ENCODE results near the gene FRA10AC1. TPM values are rescaled to one million over a fixed set of nuclear protein-coding genes. Genes with fewer than 3 reads are reported as not detected.

FRA10AC1 gene
- total and polyA plus RNA-seq, 2 experiments from 2014 or later, result 7.6 to 17.0 TPM

- DNase-seq, result no peak
- H3K9me2 ChIP-seq (ENCODE audit: insufficient read depth), result no peaks in the 10 kb centered on the region
- H4K20me1 ChIP-seq (ENCODE audit: insufficient read depth), result no peaks in the 10 kb centered on the region
- H3K4me2 ChIP-seq (ENCODE audit: unreplicated experiment), result no peak overlapping the region
- no peak overlapping the region for H3K4me3 ChIP-seq
- in situ Hi-C loops (cut with MboI), result no loop called here
- H3K9me3 ChIP-seq (ENCODE audit: low read depth), result no peaks in the 10 kb centered on the region
- H3K9ac ChIP-seq, result no peak overlapping the region
- no peaks in the 10 kb centered on the region for H3K79me2 ChIP-seq (ENCODE audit: insufficient read depth)
- H2AFZ ChIP-seq, result no peak overlapping the region
- no peaks in the 10 kb centered on the region for H3K4me1 ChIP-seq (ENCODE audit: insufficient read depth)
- TF ChIP-seq EZH2 (IDR thresholded peaks at IDR 0.05; ENCODE audit: insufficient read depth, poor library complexity, severe bottlenecking) (no peak), EZH2phosphoT487 (IDR thresholded peaks at IDR 0.05; ENCODE audit: insufficient read depth, low read depth) (no peak)
- H3K36me3 ChIP-seq (ENCODE audit: low read depth), result peaks cover 36% of the 10 kb centered on the region
- H3F3A ChIP-seq (ENCODE audit: insufficient read depth), result no peaks in the 10 kb centered on the region
- no peaks in the 10 kb centered on the region for H3K27me3 ChIP-seq (replicated peaks; ENCODE audit: insufficient read depth)
- no peak overlapping the region for H3K27ac ChIP-seq
These were observed 14.7 kb downstream of the FRA10AC1 start for GRCh38 chr10:93687737-93688136.

- no peaks in the 10 kb centered on the region for H3K9me3 ChIP-seq (ENCODE audit: low read depth)
- H3K4me2 ChIP-seq (ENCODE audit: unreplicated experiment), result no peak overlapping the region
- H3K79me2 ChIP-seq (ENCODE audit: insufficient read depth), result no peaks in the 10 kb centered on the region
- no peaks in the 10 kb centered on the region for H3K4me1 ChIP-seq (ENCODE audit: insufficient read depth)
- no peaks in the 10 kb centered on the region for H4K20me1 ChIP-seq (ENCODE audit: insufficient read depth)
- no peaks in the 10 kb centered on the region for H3F3A ChIP-seq (ENCODE audit: insufficient read depth)
- H2AFZ ChIP-seq, result no peak overlapping the region
- in situ Hi-C loops (cut with MboI), result no loop called here
- no peak overlapping the region for H3K27ac ChIP-seq
- TF ChIP-seq EZH2 (IDR thresholded peaks at IDR 0.05; ENCODE audit: insufficient read depth, poor library complexity, severe bottlenecking), result no peak
- TF ChIP-seq EZH2phosphoT487 (IDR thresholded peaks at IDR 0.05; ENCODE audit: insufficient read depth, low read depth), result no peak
- H3K9ac ChIP-seq, result no peak overlapping the region
- WGBS, 2 experiments (ENCODE audit: low coverage in 1 of 2, low lambda C conversion rate in 2 of 2, missing lambda C conversion rate in 2 of 2), result 48 to 54% methylated on average over 4 of the region's 4 CpGs
- H3K4me3 ChIP-seq, result no peak overlapping the region
- DNase-seq, result peak; percentile 63
- H3K36me3 ChIP-seq (ENCODE audit: low read depth), result peaks cover 30% of the 10 kb centered on the region
- H3K9me2 ChIP-seq (ENCODE audit: insufficient read depth), result no peaks in the 10 kb centered on the region
- no peaks in the 10 kb centered on the region for H3K27me3 ChIP-seq (replicated peaks; ENCODE audit: insufficient read depth)
These were observed 21.9 kb downstream of the FRA10AC1 start for GRCh38 chr10:93680412-93681047.

- Histone ChIP-seq H2AFZ (no peak overlapping the region), H4K20me1 (ENCODE audit: insufficient read depth) (no peaks in the 10 kb centered on the region), H3K4me3 (no peak overlapping the region), H3K4me2 (ENCODE audit: unreplicated experiment) (no peak overlapping the region), H3K79me2 (ENCODE audit: insufficient read depth) (no peaks in the 10 kb centered on the region), H3K4me1 (ENCODE audit: insufficient read depth) (no peaks in the 10 kb centered on the region), H3F3A (ENCODE audit: insufficient read depth) (no peaks in the 10 kb centered on the region), H3K27me3 (replicated peaks; ENCODE audit: insufficient read depth) (no peaks in the 10 kb centered on the region), H3K27ac (no peak overlapping the region), H3K9me3 (ENCODE audit: low read depth) (no peaks in the 10 kb centered on the region), H3K36me3 (ENCODE audit: low read depth) (peaks cover 37% of the 10 kb centered on the region), H3K9me2 (ENCODE audit: insufficient read depth) (no peaks in the 10 kb centered on the region), H3K9ac (no peak overlapping the region)
- 96 to 97% methylated on average over 3 of the region's 3 CpGs for WGBS, 2 experiments (ENCODE audit: low coverage in 1 of 2, low lambda C conversion rate in 2 of 2, missing lambda C conversion rate in 2 of 2)
- in situ Hi-C loops (cut with MboI), result loop anchor here (10.0 kb wide), 1 partner anchor 134 kb away; no protein-coding TSS in a partner anchor
- no peak for DNase-seq
- TF ChIP-seq EZH2phosphoT487 (IDR thresholded peaks at IDR 0.05; ENCODE audit: insufficient read depth, low read depth) (no peak), EZH2 (IDR thresholded peaks at IDR 0.05; ENCODE audit: insufficient read depth, poor library complexity, severe bottlenecking) (no peak)
These were observed 23.4 kb downstream of the FRA10AC1 start for GRCh38 chr10:93678805-93679587.

GRCh38 chr10:93678386-93678785 lies 24.0 kb downstream of the FRA10AC1 start:
- H3F3A ChIP-seq (ENCODE audit: insufficient read depth), result no peaks in the 10 kb centered on the region
- no peaks in the 10 kb centered on the region for H3K9me3 ChIP-seq (ENCODE audit: low read depth)
- no peak overlapping the region for H3K27ac ChIP-seq
- no peak overlapping the region for H2AFZ ChIP-seq
- no peak overlapping the region for H3K9ac ChIP-seq
- no peaks in the 10 kb centered on the region for H3K4me1 ChIP-seq (ENCODE audit: insufficient read depth)
- H4K20me1 ChIP-seq (ENCODE audit: insufficient read depth), result no peaks in the 10 kb centered on the region
- WGBS, 2 experiments (ENCODE audit: low coverage in 1 of 2, low lambda C conversion rate in 2 of 2, missing lambda C conversion rate in 2 of 2), result 80 to 82% methylated on average over 4 of the region's 4 CpGs
- H3K79me2 ChIP-seq (ENCODE audit: insufficient read depth), result no peaks in the 10 kb centered on the region
- TF ChIP-seq EZH2phosphoT487 (IDR thresholded peaks at IDR 0.05; ENCODE audit: insufficient read depth, low read depth) (no peak), EZH2 (IDR thresholded peaks at IDR 0.05; ENCODE audit: insufficient read depth, poor library complexity, severe bottlenecking) (no peak)
- DNase-seq, result no peak
- no peaks in the 10 kb centered on the region for H3K9me2 ChIP-seq (ENCODE audit: insufficient read depth)
- H3K4me2 ChIP-seq (ENCODE audit: unreplicated experiment), result no peak overlapping the region
- no peaks in the 10 kb centered on the region for H3K27me3 ChIP-seq (replicated peaks; ENCODE audit: insufficient read depth)
- in situ Hi-C loops (cut with MboI), result loop anchor here (10.0 kb wide), 1 partner anchor 134 kb away; no protein-coding TSS in a partner anchor
- no peak overlapping the region for H3K4me3 ChIP-seq
- peaks cover 38% of the 10 kb centered on the region for H3K36me3 ChIP-seq (ENCODE audit: low read depth)

Measured in GM23248 (cell line).